ENCODE measurements around the gene HLA-G.

The HLA-G gene

DNA sequence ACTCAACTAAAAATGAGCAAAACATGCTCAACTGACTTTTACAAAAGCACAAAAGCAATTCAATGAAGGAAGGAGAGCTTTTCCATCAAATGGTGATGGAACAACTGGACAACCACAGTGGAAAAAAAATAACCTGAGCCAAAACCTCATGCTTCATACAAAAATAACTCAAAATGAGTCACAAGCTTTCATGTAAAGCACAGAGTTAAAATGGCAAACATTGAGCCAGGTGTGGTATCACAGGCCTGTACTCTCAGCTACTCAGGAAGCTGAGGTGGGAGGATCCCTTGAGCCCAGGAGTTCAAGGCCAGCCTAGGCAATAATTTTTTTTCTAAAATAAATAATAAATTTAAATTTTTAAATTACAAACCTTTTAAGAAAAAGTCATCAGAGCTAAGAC lies 18.4 kb upstream of the HLA-G start:
- no peak for TF ChIP-seq ZFX (IDR thresholded peaks at IDR 0.05; ENCODE audit: borderline replicate concordance)
- TF ChIP-seq, protein P1, sequence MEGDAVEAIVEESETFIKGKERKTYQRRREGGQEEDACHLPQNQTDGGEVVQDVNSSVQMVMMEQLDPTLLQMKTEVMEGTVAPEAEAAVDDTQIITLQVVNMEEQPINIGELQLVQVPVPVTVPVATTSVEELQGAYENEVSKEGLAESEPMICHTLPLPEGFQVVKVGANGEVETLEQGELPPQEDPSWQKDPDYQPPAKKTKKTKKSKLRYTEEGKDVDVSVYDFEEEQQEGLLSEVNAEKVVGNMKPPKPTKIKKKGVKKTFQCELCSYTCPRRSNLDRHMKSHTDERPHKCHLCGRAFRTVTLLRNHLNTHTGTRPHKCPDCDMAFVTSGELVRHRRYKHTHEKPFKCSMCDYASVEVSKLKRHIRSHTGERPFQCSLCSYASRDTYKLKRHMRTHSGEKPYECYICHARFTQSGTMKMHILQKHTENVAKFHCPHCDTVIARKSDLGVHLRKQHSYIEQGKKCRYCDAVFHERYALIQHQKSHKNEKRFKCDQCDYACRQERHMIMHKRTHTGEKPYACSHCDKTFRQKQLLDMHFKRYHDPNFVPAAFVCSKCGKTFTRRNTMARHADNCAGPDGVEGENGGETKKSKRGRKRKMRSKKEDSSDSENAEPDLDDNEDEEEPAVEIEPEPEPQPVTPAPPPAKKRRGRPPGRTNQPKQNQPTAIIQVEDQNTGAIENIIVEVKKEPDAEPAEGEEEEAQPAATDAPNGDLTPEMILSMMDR (IDR thresholded peaks at IDR 0.05): no peak
- H3K27ac ChIP-seq: no peak overlapping the region

DNA sequence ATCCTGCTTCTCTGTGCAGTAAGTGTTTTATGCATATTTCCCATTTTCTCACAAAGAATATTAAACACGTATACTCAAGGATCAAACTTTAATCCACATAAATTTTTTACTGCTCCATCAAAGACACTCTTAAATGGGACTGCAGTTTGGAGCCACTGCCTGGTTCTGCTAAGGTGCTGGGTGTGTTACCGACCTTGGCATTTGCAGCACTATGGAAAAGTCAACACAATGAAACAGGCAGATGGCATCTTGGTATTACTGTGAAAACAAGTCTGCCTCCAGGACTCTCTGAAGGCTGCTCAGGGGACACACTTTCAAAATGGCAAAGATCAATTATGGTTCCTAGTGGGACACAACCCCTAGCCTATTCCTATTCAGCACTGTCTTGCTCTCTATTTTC lies 17.3 kb upstream of the HLA-G start:
- no peak overlapping the region for H3K27ac ChIP-seq
- TF ChIP-seq ZFX (IDR thresholded peaks at IDR 0.05; ENCODE audit: borderline replicate concordance): no peak
- TF ChIP-seq, protein P1 (IDR thresholded peaks at IDR 0.05): no peak

DNA sequence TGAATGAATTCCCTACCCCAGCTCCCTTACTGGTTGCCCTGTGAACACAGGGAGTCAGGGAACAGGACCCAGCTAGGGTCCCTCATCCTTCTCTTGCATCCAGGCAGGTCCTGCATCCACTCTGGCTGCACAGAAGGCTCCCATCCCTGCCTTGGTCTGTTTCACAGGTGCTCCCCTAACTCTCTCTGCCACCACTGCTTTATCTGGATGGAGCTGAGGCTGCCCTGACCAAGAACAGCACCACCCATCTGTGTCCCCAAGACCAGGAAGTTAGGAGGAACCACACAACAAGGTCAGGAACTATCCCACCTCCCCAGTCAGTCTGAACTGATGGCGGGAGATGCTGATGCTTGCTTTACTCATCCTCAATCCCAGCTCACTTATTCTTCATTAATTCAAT lies 16.2 kb upstream of the HLA-G start:
- no peak overlapping the region for H3K27ac ChIP-seq
- TF ChIP-seq ZFX (IDR thresholded peaks at IDR 0.05; ENCODE audit: borderline replicate concordance): no peak
- TF ChIP-seq, protein P1 (IDR thresholded peaks at IDR 0.05): no peak

DNA sequence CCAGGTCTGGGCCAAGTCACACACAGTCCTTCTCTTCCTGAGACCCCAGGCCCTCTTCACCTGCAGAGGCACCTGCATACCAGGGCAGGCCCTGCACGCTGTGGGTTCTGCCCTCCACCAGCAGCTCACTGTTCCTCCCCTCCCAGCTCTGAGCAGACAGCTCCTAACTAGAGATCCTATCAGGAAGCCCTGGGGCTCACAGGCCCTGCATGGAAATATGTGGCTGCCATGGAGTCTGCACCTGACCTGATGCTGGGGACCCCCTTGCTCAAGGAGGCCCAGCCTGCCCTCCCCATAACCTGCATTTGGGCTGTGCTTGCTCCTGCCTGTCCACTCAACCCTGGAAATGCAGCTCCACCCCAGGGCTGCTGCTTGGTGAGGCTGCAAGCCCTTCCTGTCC lies 14.6 kb upstream of the HLA-G start:
- TF ChIP-seq ZFX (IDR thresholded peaks at IDR 0.05; ENCODE audit: borderline replicate concordance): no peak
- TF ChIP-seq, protein P1 (IDR thresholded peaks at IDR 0.05): no peak
- H3K27ac ChIP-seq: no peak overlapping the region

DNA sequence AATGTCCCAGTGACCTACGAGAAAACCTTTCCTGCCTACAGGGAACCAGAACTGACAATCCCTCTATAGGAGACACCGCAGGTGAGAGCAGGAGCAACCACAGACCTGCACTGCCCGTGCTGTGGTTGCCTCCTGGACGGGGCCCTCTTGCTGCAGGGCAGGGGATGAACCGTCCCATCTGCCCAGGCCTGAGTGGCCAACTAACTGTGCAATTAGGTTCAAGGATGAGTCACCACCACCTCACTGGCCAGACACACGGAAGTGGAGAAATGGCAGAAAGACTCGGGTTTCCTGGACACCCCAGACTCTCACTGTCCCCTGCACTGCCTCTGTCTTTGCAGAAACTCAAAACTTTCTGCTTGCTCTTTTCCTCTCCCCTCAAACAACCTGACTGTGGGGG lies 13.8 kb upstream of the HLA-G start:
- TF ChIP-seq, protein P1 (IDR thresholded peaks at IDR 0.05): no peak
- TF ChIP-seq ZFX (IDR thresholded peaks at IDR 0.05; ENCODE audit: borderline replicate concordance): no peak
- no peak overlapping the region for H3K27ac ChIP-seq

DNA sequence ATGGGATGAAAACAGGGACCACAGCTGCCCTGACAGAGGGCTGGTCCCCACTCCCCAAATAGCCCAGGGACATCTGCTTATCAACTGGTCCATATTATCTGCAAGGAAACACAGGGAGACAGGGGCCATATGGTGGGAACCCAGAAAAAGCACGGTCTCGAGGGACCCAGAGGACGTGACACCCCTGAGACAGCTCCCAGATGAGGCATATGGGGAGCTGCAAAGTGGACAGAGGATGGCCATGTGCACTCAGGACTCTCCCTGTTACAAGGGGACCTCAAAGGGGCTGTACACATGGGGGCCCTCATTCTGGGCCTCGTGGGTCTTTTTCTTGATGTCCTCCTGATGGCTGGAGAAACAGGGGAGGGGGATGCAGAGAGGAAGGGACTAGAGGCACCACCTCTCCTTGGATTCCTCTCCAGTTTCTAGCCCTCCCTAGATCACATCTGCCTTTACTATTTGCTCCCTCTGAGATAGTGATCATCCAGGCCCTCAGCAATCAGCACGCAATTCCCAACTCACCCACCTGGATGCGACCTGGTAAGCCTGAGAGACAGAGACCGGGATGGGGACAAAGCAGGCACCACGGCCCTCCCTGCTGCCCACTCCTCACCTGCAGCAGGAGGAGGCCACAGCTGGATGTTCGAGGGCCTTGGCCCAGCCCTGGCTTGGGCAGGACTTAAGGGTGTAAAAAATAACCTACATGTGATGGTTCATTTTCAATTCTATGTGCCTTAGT lies 13.1 kb upstream of the HLA-G start:
- H3K27ac ChIP-seq: no peak overlapping the region

More for the DNA sequence above, 13.1 kb upstream of the HLA-G start:
- no peak for TF ChIP-seq ZFX (IDR thresholded peaks at IDR 0.05; ENCODE audit: borderline replicate concordance)
- TF ChIP-seq, protein P1 (IDR thresholded peaks at IDR 0.05): no peak

Data from 22Rv1 (cell line).